OCI-LY1 (cell line): ENCODE measurements around the gene SORT1.

Experiments used
- CTCF ChIP-seq: fragments of 200-600 bp; sonication (generic), shearing (Covaris generic); IDR thresholded peaks from 2 replicates; pipeline ENCODE4 v1.5.1; 2017; ENCODE audit warnings: mild to moderate bottlenecking, antibody characterized with exemption, low read length, moderate library complexity, mixed read lengths
- EZH2 ChIP-seq: fragments of 200-600 bp; sonication (generic), shearing (Covaris generic); IDR thresholded peaks from 2 replicates; pipeline ENCODE4 v1.8.0; 2017; ENCODE audit warnings: borderline replicate concordance, mixed run types, mild to moderate bottlenecking, antibody characterized with exemption, low read length, moderate library complexity, mixed read lengths

- TF ChIP-seq CTCF (no peak), EZH2 (no peak)
These were observed 40.1 kb downstream of the SORT1 start for GRCh38 chr1:109357616-109358015.
